H1 (cell line): ENCODE data around the gene GABRR1. TPM values are rescaled to one million over a fixed set of nuclear protein-coding genes. Genes with fewer than 3 reads are reported as not detected.

ENCODE experiments used
- CTCF ChIA-PET: fragments of 300-600 bp; sonication (Branson Sonifier 250); formaldehyde crosslinking; loops from one replicate; lab custom pipeline; 2021; ENCODE audit not compliant: partially characterized antibody; lab: Charles Lee
- POLR2A ChIA-PET: fragments of 300-600 bp; sonication (Branson Sonifier 250); formaldehyde crosslinking; loops from one replicate; lab custom pipeline; 2021; ENCODE audit warnings: inconsistent platforms; ENCODE audit not compliant: partially characterized antibody; lab: Charles Lee
- DNase-seq, 2 experiments: peaks; one replicate each; pipeline versions ENCODE4 v3.0.0 to v3.0.0-alpha.2; 2010 to 2022; ENCODE audit warnings: low spot score in 2 of 2, low read depth in 1 of 2, mixed read lengths in 1 of 2
- FAIRE-seq: peaks from 2 replicates; lab custom pipeline; 2011; peaks lifted over from hg19 to GRCh38; lab: Jason Lieb, UNC
- H2AFZ ChIP-seq: 2 replicates; pipeline ENCODE4 v1.8.1; 2012; ENCODE audit warnings: low read length, inconsistent platforms
- H2AK5ac ChIP-seq: 2 replicates; pipeline ENCODE4 v1.6.1; 2013; ENCODE audit warnings: low read depth, low read length
- H2BK120ac ChIP-seq: replicated peaks from 2 replicates; pipeline ENCODE3; 2013; ENCODE audit warnings: low read depth, low read length, inconsistent platforms
- H2BK12ac ChIP-seq: 2 replicates; pipeline ENCODE4 v1.6.1; 2013; ENCODE audit warnings: low read depth, low read length
- H2BK15ac ChIP-seq: 2 replicates; pipeline ENCODE4 v1.6.1; 2013; ENCODE audit warnings: low read length
- H2BK20ac ChIP-seq: 2 replicates; pipeline ENCODE4 v1.6.1; 2013; ENCODE audit warnings: low read length
- H2BK5ac ChIP-seq: 2 replicates; pipeline ENCODE4 v1.6.1; 2013; ENCODE audit warnings: low read depth, low read length
- H3K14ac ChIP-seq: 2 replicates; pipeline ENCODE4 v1.6.1; 2013; ENCODE audit warnings: inconsistent platforms; ENCODE audit not compliant: insufficient read length
- H3K18ac ChIP-seq: 2 replicates; pipeline ENCODE4 v1.6.1; 2013; ENCODE audit warnings: low read length; ENCODE audit errors: extremely low read depth
- H3K23ac ChIP-seq: 2 replicates; pipeline ENCODE4 v1.6.1; 2013; ENCODE audit warnings: inconsistent platforms; ENCODE audit not compliant: insufficient read length
- H3K23me2 ChIP-seq: 2 replicates; pipeline ENCODE4 v1.6.1; 2013; ENCODE audit warnings: low read depth, low read length
- H3K27ac ChIP-seq: 2 replicates; pipeline ENCODE4 v1.6.1; 2011; ENCODE audit warnings: low read depth, low read length, inconsistent platforms
- H3K27me3 ChIP-seq, 4 experiments: replicated peaks in 1 of 4; 1 replicate in 1 of 4; 2 replicates in 3 of 4; pipeline versions ENCODE4 v1.6.1 to v1.8.1; 2011 to 2013; ENCODE audit warnings: low read length in 3 of 4, mild to moderate bottlenecking in 3 of 4, inconsistent platforms in 2 of 4, mixed read lengths in 2 of 4, moderate library complexity in 1 of 4; ENCODE audit not compliant: control insufficient read depth in 3 of 4, insufficient read depth in 3 of 4; ENCODE audit errors: extremely low read depth in 1 of 4
- H3K36me3 ChIP-seq, 4 experiments: 2 replicates each; pipeline versions ENCODE4 v1.6.1 to v1.8.1; 2011 to 2013; ENCODE audit warnings: mild to moderate bottlenecking in 4 of 4, low read length in 3 of 4, moderate library complexity in 2 of 4, control low read depth in 1 of 4, inconsistent platforms in 1 of 4; ENCODE audit not compliant: insufficient read depth in 4 of 4, control insufficient read depth in 2 of 4
- H3K4ac ChIP-seq: replicated peaks from 2 replicates; pipeline ENCODE3; 2013; ENCODE audit warnings: low read length, low read depth, mixed read lengths, inconsistent platforms; ENCODE audit not compliant: insufficient read length
- H3K4me1 ChIP-seq, 4 experiments: replicated peaks in 1 of 4; 1 replicate in 1 of 4; 2 replicates in 3 of 4; pipeline versions ENCODE4 v1.6.1 to v1.8.1; 2011 to 2013; ENCODE audit warnings: low read length in 3 of 4, inconsistent platforms in 2 of 4, mixed read lengths in 1 of 4; ENCODE audit not compliant: insufficient read depth in 4 of 4, control insufficient read depth in 3 of 4
- H3K4me2 ChIP-seq, 2 experiments: 2 replicates each; pipeline versions ENCODE4 v1.6.1 to v1.8.1; 2011 to 2013; ENCODE audit warnings: low read depth in 2 of 2, low read length in 2 of 2, control low read depth in 1 of 2, inconsistent platforms in 1 of 2, mild to moderate bottlenecking in 1 of 2; ENCODE audit not compliant: insufficient read depth in 1 of 2
- H3K4me3 ChIP-seq, 4 experiments: fragments of 200-600, 300-600 bp in 1 of 4; sonication (generic), shearing (Covaris generic), sonication (Bioruptor Twin) in 1 of 4; 2 replicates each; pipeline versions ENCODE4 v1.5.1 to v1.8.1; 2011 to 2016; ENCODE audit warnings: low read length in 4 of 4, low read depth in 3 of 4, control low read depth in 2 of 4, inconsistent platforms in 2 of 4, mild to moderate bottlenecking in 2 of 4, mixed read lengths in 1 of 4, moderate library complexity in 1 of 4; ENCODE audit not compliant: insufficient read depth in 2 of 4; ENCODE audit errors: extremely low read depth in 1 of 4
- H3K56ac ChIP-seq: replicated peaks from 2 replicates; pipeline ENCODE3; 2013; ENCODE audit warnings: low read depth, mild to moderate bottlenecking, mixed read lengths, low read length, inconsistent platforms; ENCODE audit not compliant: insufficient read length
- H3K79me1 ChIP-seq: 2 replicates; pipeline ENCODE4 v1.6.1; 2013; ENCODE audit warnings: low read depth, low read length, control low read depth
- H3K79me2 ChIP-seq, 2 experiments: 2 replicates each; pipeline versions ENCODE4 v1.6.1 to v1.8.1; 2012 to 2013; ENCODE audit warnings: low read length in 2 of 2, mild to moderate bottlenecking in 2 of 2, inconsistent platforms in 1 of 2; ENCODE audit not compliant: insufficient read depth in 2 of 2, control insufficient read depth in 1 of 2
- H3K9ac ChIP-seq, 4 experiments: replicated peaks in 1 of 4; 1 replicate in 1 of 4; 2 replicates in 3 of 4; pipeline versions ENCODE4 v1.6.1 to v1.8.1; 2011 to 2013; ENCODE audit warnings: low read depth in 3 of 4, low read length in 3 of 4, control low read depth in 2 of 4, mild to moderate bottlenecking in 2 of 4, moderate library complexity in 2 of 4, inconsistent platforms in 1 of 4; ENCODE audit errors: extremely low read depth in 1 of 4
- H3K9me3 ChIP-seq, 2 experiments: 2 replicates each; pipeline versions ENCODE4 v1.6.1 to v1.8.1; 2012 to 2013; ENCODE audit warnings: mild to moderate bottlenecking in 2 of 2, moderate library complexity in 2 of 2, control low read depth in 1 of 2, inconsistent platforms in 1 of 2, low read depth in 1 of 2, low read length in 1 of 2, mixed read lengths in 1 of 2; ENCODE audit not compliant: insufficient read depth in 2 of 2
- H4K20me1 ChIP-seq, 2 experiments: replicated peaks in 1 of 2; 2 replicates each; pipeline versions ENCODE3 to v1.8.1; 2011 to 2013; ENCODE audit warnings: inconsistent platforms in 2 of 2, low read length in 2 of 2, mild to moderate bottlenecking in 1 of 2; ENCODE audit not compliant: insufficient read depth in 2 of 2, control insufficient read depth in 1 of 2
- H4K5ac ChIP-seq: 2 replicates; pipeline ENCODE4 v1.6.1; 2013; ENCODE audit warnings: low read length, low read depth, mixed read lengths, inconsistent platforms; ENCODE audit not compliant: insufficient read length
- H4K8ac ChIP-seq: 2 replicates; pipeline ENCODE4 v1.8.0; 2013; ENCODE audit warnings: mild to moderate bottlenecking, moderate library complexity, low read length, inconsistent platforms; ENCODE audit not compliant: insufficient read depth; ENCODE audit errors: extremely low read depth
- H4K91ac ChIP-seq: replicated peaks from 2 replicates; pipeline ENCODE3; 2013; ENCODE audit warnings: low read length, mixed read lengths, inconsistent platforms; ENCODE audit not compliant: insufficient read length
- ASH2L ChIP-seq: fragments of 200-600, 300-600 bp; sonication (generic); IDR thresholded peaks from one replicate; pipeline ENCODE4 v1.7.1; 2017; ENCODE audit warnings: low read length
- BCL11A ChIP-seq, 2 experiments: IDR thresholded peaks; one replicate each; pipeline ENCODE4 v1.6.1; 2011; ENCODE audit warnings: low read depth in 2 of 2, low read length in 2 of 2, mild to moderate bottlenecking in 2 of 2
- CBX5 ChIP-seq: fragments of 300-800, 300-1000 bp; sonication (generic); IDR thresholded peaks from 2 replicates; pipeline ENCODE4 v1.7.1; 2016; ENCODE audit warnings: antibody characterized with exemption, low read length, low read depth
- CBX8 ChIP-seq: fragments of 300-800, 300-1000 bp; sonication (generic); IDR thresholded peaks from 2 replicates; pipeline ENCODE4 v1.7.1; 2016; ENCODE audit warnings: low read depth, low read length, borderline replicate concordance
- CHD2 ChIP-seq: IDR thresholded peaks from 2 replicates; pipeline ENCODE4 v1.6.1; 2012; ENCODE audit warnings: low read length, improper control_type of control experiment
- EGR1 ChIP-seq: IDR thresholded peaks from 2 replicates; pipeline ENCODE4 v1.6.1; 2011; ENCODE audit warnings: low read depth, low read length, borderline replicate concordance
- EP300 ChIP-seq, 2 experiments: IDR thresholded peaks; 1 replicate in 1 of 2; 2 replicates in 1 of 2; pipeline ENCODE4 v1.6.1; 2011 to 2012; ENCODE audit warnings: low read depth in 2 of 2, low read length in 2 of 2, mild to moderate bottlenecking in 2 of 2, borderline replicate concordance in 1 of 2, inconsistent platforms in 1 of 2, moderate library complexity in 1 of 2
- POU5F1 ChIP-seq: IDR thresholded peaks from 2 replicates; pipeline ENCODE4 v1.6.1; 2011; ENCODE audit warnings: low read depth, mild to moderate bottlenecking, low read length, moderate library complexity
- SIX5 ChIP-seq: IDR thresholded peaks from 2 replicates; pipeline ENCODE4 v1.6.1; 2011; ENCODE audit warnings: mild to moderate bottlenecking, low read depth, low read length
- TEAD4 ChIP-seq: IDR thresholded peaks from 2 replicates; pipeline ENCODE4 v1.6.1; 2012; ENCODE audit warnings: low read depth, low read length, inconsistent platforms, mixed read lengths
- WGBS, 2 experiments: shearing (Covaris generic) in 1 of 2; methylation state at CpG; one replicate each; pipeline versions ENCODE4 v1.1.6 to v1.1.7; 2013 to 2015; ENCODE audit warnings: low lambda C conversion rate in 2 of 2, mixed read lengths in 2 of 2, inconsistent platforms in 1 of 2, low coverage in 1 of 2, missing lambda C conversion rate in 1 of 2; ENCODE audit not compliant: insufficient replicate concordance in 2 of 2, insufficient coverage in 1 of 2, insufficient read length in 1 of 2; ENCODE audit errors: extremely low coverage in 1 of 2, missing lambda C conversion rate in 1 of 2; 5-methylcytosine and 5-hydroxymethylcytosine counted together
- polyA plus RNA-seq, 7 experiments: library from polyadenylated mRNA; depleted of rRNA in 3 of 7; stranded (reverse) in 5 of 7; unstranded in 2 of 7; fragments of >200 nt in 5 of 7; fragments of 200-250 nt in 2 of 7; gene quantifications; 1 replicate in 5 of 7; 2 replicates in 1 of 7; 4 replicates in 1 of 7; pipeline versions ENCODE4 v1.2.1 to v1.2.3, GENCODE V29; 2011 to 2013; ENCODE audit warnings: missing spikeins in 2 of 7, mixed read lengths in 2 of 7
- total RNA-seq: library from RNA; stranded (reverse); fragmentation: NEBNext Ultra II Directional; extraction: Animal tissue kit (Norgen Biotek cat#: 25700); gene quantifications from 2 replicates; pipeline ENCODE4 v1.2.1, GENCODE V29; 2021
- TF ChIP-seq, protein P1 (sequence below): IDR thresholded peaks from 2 replicates; pipeline ENCODE4 v1.6.1; 2012; ENCODE audit warnings: inconsistent platforms

The GABRR1 gene
- total and polyA plus RNA-seq, 2 of the 8 experiments (the other 6 are each of a cell fraction or from before 2014, with no cell fraction given) = 0.60 to 0.63 TPM

DNA sequence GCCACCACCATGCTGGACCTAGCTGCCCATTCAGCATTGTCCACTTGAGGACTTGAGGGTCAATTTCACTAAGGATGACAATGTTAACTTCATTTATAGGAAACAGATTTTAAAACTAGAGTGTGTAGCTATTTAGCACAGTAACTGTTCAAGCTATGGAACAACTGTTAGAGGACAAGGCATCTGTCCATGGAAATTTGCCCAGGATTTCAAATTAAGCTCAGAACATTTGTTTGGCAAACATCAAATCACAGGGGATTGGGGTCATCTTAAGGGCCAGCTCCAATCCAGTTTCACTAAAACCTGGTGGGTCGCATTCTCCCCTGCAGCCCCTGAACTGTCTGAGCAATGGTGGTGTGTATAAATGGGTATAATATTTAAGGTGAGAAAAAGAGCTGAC lies 36.2 kb downstream of the GABRR1 start:
- no peak overlapping the region for H4K5ac ChIP-seq
- H3K18ac ChIP-seq = no peak overlapping the region
- H2AK5ac ChIP-seq = no peak overlapping the region
- 95% methylated on average over 1 of the region's 1 CpG; no CpG with 5 or more reads in 1 of the 2 experiments for WGBS, 2 experiments
- no peak overlapping the region for H3K23ac ChIP-seq
- no peak overlapping the region for H3K4me3 ChIP-seq
- H3K4me2 ChIP-seq = no peak overlapping the region
- FAIRE-seq (no peak), DNase-seq (no peak)
- H4K20me1 ChIP-seq = no peaks in the 10 kb centered on the region
- no peak overlapping the region for H2BK5ac ChIP-seq
- H3K79me1 ChIP-seq = no peaks in the 10 kb centered on the region
- H2BK120ac ChIP-seq = no peak overlapping the region
- H3K36me3 ChIP-seq = no peaks in the 10 kb centered on the region
- no peak overlapping the region for H3K27ac ChIP-seq
- CTCF ChIA-PET = interaction anchor here (1.0 to 1.5 kb wide), 5 partner anchors 10 to 199 kb away, joined by 3 to 4 read pairs (median 4); no protein-coding TSS in a partner anchor
- H2BK15ac ChIP-seq = no peak overlapping the region
- POLR2A ChIA-PET = interaction anchor here (0.8 kb wide), 1 partner anchor 9 kb away, joined by 3 read pairs; no protein-coding TSS in a partner anchor
- H2AFZ ChIP-seq = no peak overlapping the region
- H3K23me2 ChIP-seq = no peaks in the 10 kb centered on the region
- no peak overlapping the region for H2BK20ac ChIP-seq
- no peaks in the 10 kb centered on the region for H3K27me3 ChIP-seq
- H3K4me1 ChIP-seq = no peaks in the 10 kb centered on the region
- H4K8ac ChIP-seq = no peak overlapping the region
- no peak overlapping the region for H3K14ac ChIP-seq
- H2BK12ac ChIP-seq = no peak overlapping the region
- H3K9ac ChIP-seq = no peak overlapping the region
- no peaks in the 10 kb centered on the region for H3K9me3 ChIP-seq
- H3K56ac ChIP-seq = no peak overlapping the region
- H4K91ac ChIP-seq = no peak overlapping the region
- H3K4ac ChIP-seq = no peak overlapping the region
- no peaks in the 10 kb centered on the region for H3K79me2 ChIP-seq
- TF ChIP-seq BCL11A (IDR thresholded peaks at IDR 0.05; ENCODE audit: low read depth in 2 of 2, low read length in 2 of 2) (no peak), CBX8 (no peak), CHD2 (no peak), EGR1 (no peak), ASH2L (no peak), EP300 (IDR thresholded peaks at IDR 0.05; ENCODE audit: borderline replicate concordance in 1 of 2, low read depth in 2 of 2, low read length in 2 of 2) (no peak), SIX5 (no peak), CBX5 (no peak), TEAD4 (no peak), POU5F1 (no peak)
- TF ChIP-seq, protein P1, sequence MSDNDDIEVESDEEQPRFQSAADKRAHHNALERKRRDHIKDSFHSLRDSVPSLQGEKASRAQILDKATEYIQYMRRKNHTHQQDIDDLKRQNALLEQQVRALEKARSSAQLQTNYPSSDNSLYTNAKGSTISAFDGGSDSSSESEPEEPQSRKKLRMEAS = no peak
